B cell (primary cell): Measurements from ENCODE around the gene NHSL1. TPM values are rescaled to one million over a fixed set of nuclear protein-coding genes. Genes with fewer than 3 reads are reported as not detected.

Experiments used
- ATAC-seq: fragments of 200-7000 bp; cut with Tn5 transposase; one replicate; pipeline ENCODE4 v1.10.0; 2021; ENCODE audit warnings: low read depth, mild to moderate bottlenecking, moderate number of reproducible peaks, moderate library complexity
- CTCF ChIA-PET: fragments of 350-600 bp; sonication (Branson Sonifier 250); formaldehyde crosslinking; loops from one replicate; lab custom pipeline; 2021; ENCODE audit warnings: antibody characterized with exemption, inconsistent platforms; lab: Charles Lee
- POLR2A ChIA-PET: fragments of 350-600 bp; sonication (Branson Sonifier 250); formaldehyde crosslinking; loops from one replicate; lab custom pipeline; 2021; ENCODE audit warnings: antibody characterized with exemption; lab: Charles Lee
- DNase-seq: peaks from one replicate; pipeline ENCODE4 v3.0.0; 2013
- H2AFZ ChIP-seq: 2 replicates; pipeline ENCODE4 v1.6.1; 2012; ENCODE audit warnings: mild to moderate bottlenecking, low read depth, low read length; ENCODE audit not compliant: insufficient read depth, poor library complexity, severe bottlenecking
- H3K27ac ChIP-seq, 2 donors: 1 replicate in 1 of 2; 2 replicates in 1 of 2; pipeline ENCODE4 v1.5.1; 2012 to 2013; ENCODE audit warnings: low read length in 2 of 2, mild to moderate bottlenecking in 2 of 2, moderate library complexity in 1 of 2
- H3K27me3 ChIP-seq, 4 experiments: fragments of 200-600 bp in 1 of 4; sonication (generic) in 1 of 4; replicated peaks in 1 of 4; 1 replicate in 2 of 4; 2 replicates in 2 of 4; pipeline versions ENCODE4 v1.6.1 to v1.7.0; 2013 to 2016; ENCODE audit warnings: low read length in 3 of 4, mild to moderate bottlenecking in 2 of 4, mixed read lengths in 1 of 4, moderate library complexity in 1 of 4; ENCODE audit not compliant: insufficient read depth in 4 of 4, control insufficient read depth in 3 of 4; ENCODE audit errors: control extremely low read depth in 1 of 4
- H3K36me3 ChIP-seq, 2 experiments: replicated peaks in 1 of 2; 1 replicate in 1 of 2; 2 replicates in 1 of 2; pipeline versions ENCODE4 v1.6.1 to v1.7.1; 2013; ENCODE audit warnings: low read length in 1 of 2; ENCODE audit not compliant: insufficient read depth in 2 of 2, control insufficient read depth in 1 of 2; ENCODE audit errors: control extremely low read depth in 1 of 2, extremely low read depth in 1 of 2
- H3K4me1 ChIP-seq, 2 donors: fragments of 200-600 bp in 1 of 2; sonication (generic) in 1 of 2; 1 replicate in 1 of 2; 2 replicates in 1 of 2; pipeline versions ENCODE4 v1.5.1 to v1.6.1; 2013 to 2017; ENCODE audit warnings: low read length in 2 of 2; ENCODE audit not compliant: control insufficient read depth in 2 of 2, insufficient read depth in 2 of 2
- H3K4me2 ChIP-seq: replicated peaks from 2 replicates; pipeline ENCODE3; 2012; ENCODE audit warnings: mild to moderate bottlenecking, low read depth, low read length; ENCODE audit not compliant: poor library complexity, severe bottlenecking
- H3K4me3 ChIP-seq, 5 experiments: fragments of 200-600 bp in 1 of 5; sonication (generic) in 1 of 5; 1 replicate in 3 of 5; 2 replicates in 2 of 5; pipeline versions ENCODE4 v1.5.1 to v1.7.0; 2011 to 2016; ENCODE audit warnings: low read length in 4 of 5, mild to moderate bottlenecking in 4 of 5, low read depth in 2 of 5, control low read depth in 1 of 5, moderate library complexity in 1 of 5; ENCODE audit not compliant: insufficient read depth in 1 of 5; ENCODE audit errors: control extremely low read depth in 1 of 5, extremely low read depth in 1 of 5
- H3K79me2 ChIP-seq: fragments of 200-600 bp; sonication (generic); one replicate; pipeline ENCODE4 v1.6.0; 2016; ENCODE audit warnings: low read length; ENCODE audit not compliant: control insufficient read depth, insufficient read depth
- H3K9ac ChIP-seq: fragments of 200-600 bp; sonication (generic); 2 replicates; pipeline ENCODE4 v1.6.1; 2017; ENCODE audit warnings: mild to moderate bottlenecking, low read length, moderate library complexity
- H3K9me3 ChIP-seq, 3 donors: one replicate each; pipeline versions ENCODE4 v1.6.1 to v1.7.1; 2013; ENCODE audit warnings: low read length in 2 of 3; ENCODE audit not compliant: control insufficient read depth in 2 of 3, insufficient read depth in 1 of 3; ENCODE audit errors: control extremely low read depth in 1 of 3
- H4K20me1 ChIP-seq: 2 replicates; pipeline ENCODE4 v1.6.0; 2012; ENCODE audit warnings: mild to moderate bottlenecking, low read length; ENCODE audit not compliant: insufficient read depth, control insufficient read depth, poor library complexity, severe bottlenecking
- H3K27ac Mint-ChIP-seq: one replicate; pipeline ENCODE4 v1.8.0; 2021; ENCODE audit warnings: mixed read lengths
- H3K27me3 Mint-ChIP-seq: one replicate; pipeline ENCODE4 v1.8.0; 2021; ENCODE audit warnings: mixed read lengths
- H3K4me1 Mint-ChIP-seq: one replicate; pipeline ENCODE4 v1.8.0; 2021; ENCODE audit warnings: mixed read lengths
- H3K4me3 Mint-ChIP-seq: one replicate; pipeline ENCODE4 v1.8.0; 2021; ENCODE audit warnings: mixed read lengths
- H3K9me3 Mint-ChIP-seq: one replicate; pipeline ENCODE4 v1.8.0; 2022; ENCODE audit warnings: mixed read lengths; ENCODE audit not compliant: insufficient read depth
- EZH2 ChIP-seq: IDR thresholded peaks from 2 replicates; pipeline ENCODE4 v1.6.1; 2012; ENCODE audit warnings: borderline replicate concordance, low read depth, mild to moderate bottlenecking, moderate library complexity, low read length; ENCODE audit not compliant: insufficient read depth, poor library complexity, severe bottlenecking
- WGBS: methylation state at CpG from one replicate; pipeline ENCODE4 v1.1.5; 2013; ENCODE audit warnings: missing lambda C conversion rate; ENCODE audit not compliant: insufficient coverage; 5-methylcytosine and 5-hydroxymethylcytosine counted together
- intact Hi-C: fragments of 100-400 bp; cut with micrococcal nuclease; formaldehyde crosslinking; loops from one replicate; pipeline ENCODE4 v1.10.0; 2022
- polyA plus RNA-seq: library from polyadenylated mRNA; depleted of rRNA; stranded (reverse); fragments of >200 nt; gene quantifications from 2 replicates; pipeline ENCODE4 v1.2.3, GENCODE V29; 2012
- total RNA-seq, 2 donors: library from RNA; stranded (reverse); fragments of 120-200 nt in 1 of 2; gene quantifications; 1 replicate in 1 of 2; 2 replicates in 1 of 2; pipeline versions ENCODE4 v1.2.3 to v1.2.4, GENCODE V29; 2013 to 2022
- TF ChIP-seq, protein P1 (sequence below): fragments of 200-600 bp; IDR thresholded peaks from one replicate; pipeline ENCODE4 v1.8.0; 2022; ENCODE audit warnings: antibody characterized with exemption, mild to moderate bottlenecking

NHSL1 gene
- total and polyA plus RNA-seq, 2 donors (not counting 1 experiment from before 2014, with no cell fraction given) = 0.04 to 0.10 TPM

- H3K4me2 ChIP-seq = no peak overlapping the region
- H3K27ac ChIP-seq = no peak overlapping the region
- intact Hi-C loops = loop anchor here (1.0 to 2.0 kb wide), 5 partner anchors 80 to 337 kb away; no protein-coding TSS in a partner anchor
- Mint-ChIP-seq H3K9me3 (no peaks in the 10 kb centered on the region), H3K4me1 (peaks cover 6% of the 10 kb centered on the region), H3K27ac (no peak overlapping the region), H3K27me3 (peaks cover 9% of the 10 kb centered on the region), H3K4me3 (no peak overlapping the region)
- 100% methylated on average over 1 of the region's 8 CpGs for WGBS
- H3K9ac ChIP-seq = no peak overlapping the region
- peak; percentile 28 for ATAC-seq
- ChIA-PET CTCF (interaction anchor here (0.8 to 10.6 kb wide), 15 partner anchors 10 to 337 kb away, joined by 3 to 127 read pairs (median 5); partner anchors contain the start of gene HEBP2), POLR2A (no interaction called here)
- no peaks in the 10 kb centered on the region for H4K20me1 ChIP-seq
- DNase-seq = peak; percentile 68
- TF ChIP-seq, protein P1, sequence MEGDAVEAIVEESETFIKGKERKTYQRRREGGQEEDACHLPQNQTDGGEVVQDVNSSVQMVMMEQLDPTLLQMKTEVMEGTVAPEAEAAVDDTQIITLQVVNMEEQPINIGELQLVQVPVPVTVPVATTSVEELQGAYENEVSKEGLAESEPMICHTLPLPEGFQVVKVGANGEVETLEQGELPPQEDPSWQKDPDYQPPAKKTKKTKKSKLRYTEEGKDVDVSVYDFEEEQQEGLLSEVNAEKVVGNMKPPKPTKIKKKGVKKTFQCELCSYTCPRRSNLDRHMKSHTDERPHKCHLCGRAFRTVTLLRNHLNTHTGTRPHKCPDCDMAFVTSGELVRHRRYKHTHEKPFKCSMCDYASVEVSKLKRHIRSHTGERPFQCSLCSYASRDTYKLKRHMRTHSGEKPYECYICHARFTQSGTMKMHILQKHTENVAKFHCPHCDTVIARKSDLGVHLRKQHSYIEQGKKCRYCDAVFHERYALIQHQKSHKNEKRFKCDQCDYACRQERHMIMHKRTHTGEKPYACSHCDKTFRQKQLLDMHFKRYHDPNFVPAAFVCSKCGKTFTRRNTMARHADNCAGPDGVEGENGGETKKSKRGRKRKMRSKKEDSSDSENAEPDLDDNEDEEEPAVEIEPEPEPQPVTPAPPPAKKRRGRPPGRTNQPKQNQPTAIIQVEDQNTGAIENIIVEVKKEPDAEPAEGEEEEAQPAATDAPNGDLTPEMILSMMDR = peak; percentile 90
- no peak for TF ChIP-seq EZH2
- H3K79me2 ChIP-seq = no peaks in the 10 kb centered on the region
- H3K36me3 ChIP-seq = no peaks in the 10 kb centered on the region
- peaks cover 0 to 4% of the 10 kb centered on the region in 2 donors for H3K4me1 ChIP-seq
- H3K9me3 ChIP-seq = no peaks in the 10 kb centered on the region
- no peak overlapping the region for H2AFZ ChIP-seq
- peaks cover 0 to 4% (median 0%) of the 10 kb centered on the region in 4 experiments for H3K27me3 ChIP-seq
- no peak overlapping the region for H3K4me3 ChIP-seq
These were observed 70.2 kb downstream of the NHSL1 start for GRCh38 chr6:138428944-138429598.

GRCh38 chr6:138427701-138428100, 71.6 kb downstream of the NHSL1 start:
- Histone ChIP-seq H3K4me2 (no peak overlapping the region), H2AFZ (no peak overlapping the region), H3K27me3 (peaks cover 0 to 2% (median 0%) of the 10 kb centered on the region in 4 experiments), H3K9ac (no peak overlapping the region), H4K20me1 (no peaks in the 10 kb centered on the region), H3K79me2 (no peaks in the 10 kb centered on the region), H3K36me3 (no peaks in the 10 kb centered on the region), H3K4me3 (no peak overlapping the region), H3K4me1 (peaks cover 0 to 4% of the 10 kb centered on the region in 2 donors), H3K9me3 (no peaks in the 10 kb centered on the region), H3K27ac (no peak overlapping the region)
- ChIA-PET POLR2A (no interaction called here), CTCF (interaction anchor here (0.6 to 10.6 kb wide), 16 partner anchors 9 to 773 kb away, joined by 3 to 127 read pairs (median 5); no protein-coding TSS in a partner anchor)
- Mint-ChIP-seq H3K4me1 (peaks cover 6% of the 10 kb centered on the region), H3K27ac (no peak overlapping the region), H3K9me3 (no peaks in the 10 kb centered on the region), H3K4me3 (no peak overlapping the region), H3K27me3 (peaks cover 9% of the 10 kb centered on the region)
- intact Hi-C loops = loop anchor here (2.0 kb wide), 1 partner anchor 163 kb away; no protein-coding TSS in a partner anchor
- DNase-seq (no peak), ATAC-seq (no peak)
- WGBS = 100% methylated on average over 6 of the region's 8 CpGs
- TF ChIP-seq, protein P1 = no peak
- no peak for TF ChIP-seq EZH2
